NCI-H2171 treated with DMSO at 0.1 percent for 48 hours (cell line): ENCODE measurements around the gene SPDEF.

Source experiments
- DNase-seq: peaks from one replicate; lab custom pipeline; 2025; lab: John Stamatoyannopoulos, UW

SPDEF gene

DNA sequence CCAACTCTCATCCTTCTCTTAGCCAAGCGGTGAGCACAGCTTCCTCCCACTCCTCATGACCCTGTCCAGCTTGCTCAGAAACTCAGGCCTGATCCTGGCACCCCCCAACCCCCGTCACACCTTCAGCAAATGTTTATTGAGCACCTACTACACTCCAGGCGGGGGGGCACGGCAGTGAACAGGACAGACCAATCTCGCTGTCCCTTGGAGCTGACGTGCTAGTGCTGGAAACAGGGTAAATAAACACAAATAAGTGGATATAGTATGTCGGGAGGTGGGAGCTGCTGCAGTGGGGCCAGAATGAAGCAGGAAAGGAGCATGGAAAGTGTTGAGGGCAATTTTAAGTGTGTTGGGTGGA, 7.4 kb upstream of the SPDEF start:
- DNase-seq: no peak

DNA sequence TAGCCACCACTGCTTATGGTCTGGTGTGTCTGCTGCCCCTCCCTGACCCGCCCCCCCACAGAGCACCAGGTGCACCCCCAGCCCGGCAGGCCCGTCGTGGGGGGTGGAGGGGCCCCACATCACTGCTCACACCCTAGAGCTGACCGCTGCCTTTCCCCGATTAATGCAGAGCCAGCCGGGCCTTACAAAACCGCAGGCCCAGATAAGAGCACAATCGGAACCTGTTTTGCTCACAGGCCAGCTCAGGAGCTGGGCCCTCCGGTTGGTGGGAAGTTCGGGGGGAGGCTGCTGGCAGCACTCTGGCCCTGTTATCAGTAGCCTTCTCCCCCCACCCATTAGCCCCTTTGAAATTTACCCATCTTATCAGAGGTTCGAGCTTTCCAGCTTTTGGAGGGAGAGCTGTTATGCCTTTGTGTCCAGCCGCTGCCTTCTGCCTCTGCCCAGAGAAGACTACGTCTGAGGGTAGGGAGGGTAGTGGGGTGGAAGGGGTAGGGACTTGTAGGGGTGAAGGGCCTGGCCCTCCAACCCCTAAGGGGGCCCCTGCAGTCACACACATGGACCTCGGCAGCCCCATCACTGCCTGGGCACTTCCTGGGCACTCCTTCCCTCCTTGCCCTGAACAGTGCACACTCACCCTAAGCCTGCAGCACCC, 6.9 kb upstream of the SPDEF start:
- DNase-seq: no peak

DNA sequence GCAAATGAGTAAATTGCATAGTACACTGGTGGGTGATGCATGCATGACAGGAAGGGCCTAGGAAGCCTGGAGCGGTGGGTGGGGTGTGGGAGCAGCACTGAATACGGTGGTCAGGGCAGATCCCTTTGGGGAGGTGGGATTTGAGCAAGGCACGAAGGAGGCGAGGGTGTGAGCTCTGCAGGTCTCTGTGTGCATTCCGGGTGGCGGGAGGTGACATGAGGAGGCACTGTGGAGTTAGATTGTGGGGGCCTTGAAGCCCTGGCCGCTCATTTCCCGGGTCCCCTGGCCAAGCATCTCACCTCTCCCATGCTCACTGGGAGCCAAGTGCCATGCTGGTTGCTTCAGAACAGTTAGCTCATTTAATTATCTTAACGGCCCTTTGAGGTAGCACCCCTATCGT, 6.2 kb upstream of the SPDEF start:
- no peak for DNase-seq

DNA sequence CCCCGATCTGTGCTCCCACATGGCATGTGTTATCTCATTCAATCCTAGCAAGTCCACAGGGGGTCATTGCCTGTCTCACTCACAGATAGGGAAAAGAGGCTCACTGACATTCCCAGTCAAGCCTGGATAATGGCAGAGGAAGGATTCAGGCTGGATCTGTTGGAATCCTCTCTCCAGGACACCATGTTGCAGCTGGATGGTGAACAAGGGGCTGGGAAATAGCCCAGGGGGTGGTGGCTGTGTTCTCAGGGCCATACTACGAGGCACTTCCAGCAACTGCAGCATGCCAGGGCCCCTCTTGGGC, 5.0 kb upstream of the SPDEF start:
- DNase-seq: no peak

DNA sequence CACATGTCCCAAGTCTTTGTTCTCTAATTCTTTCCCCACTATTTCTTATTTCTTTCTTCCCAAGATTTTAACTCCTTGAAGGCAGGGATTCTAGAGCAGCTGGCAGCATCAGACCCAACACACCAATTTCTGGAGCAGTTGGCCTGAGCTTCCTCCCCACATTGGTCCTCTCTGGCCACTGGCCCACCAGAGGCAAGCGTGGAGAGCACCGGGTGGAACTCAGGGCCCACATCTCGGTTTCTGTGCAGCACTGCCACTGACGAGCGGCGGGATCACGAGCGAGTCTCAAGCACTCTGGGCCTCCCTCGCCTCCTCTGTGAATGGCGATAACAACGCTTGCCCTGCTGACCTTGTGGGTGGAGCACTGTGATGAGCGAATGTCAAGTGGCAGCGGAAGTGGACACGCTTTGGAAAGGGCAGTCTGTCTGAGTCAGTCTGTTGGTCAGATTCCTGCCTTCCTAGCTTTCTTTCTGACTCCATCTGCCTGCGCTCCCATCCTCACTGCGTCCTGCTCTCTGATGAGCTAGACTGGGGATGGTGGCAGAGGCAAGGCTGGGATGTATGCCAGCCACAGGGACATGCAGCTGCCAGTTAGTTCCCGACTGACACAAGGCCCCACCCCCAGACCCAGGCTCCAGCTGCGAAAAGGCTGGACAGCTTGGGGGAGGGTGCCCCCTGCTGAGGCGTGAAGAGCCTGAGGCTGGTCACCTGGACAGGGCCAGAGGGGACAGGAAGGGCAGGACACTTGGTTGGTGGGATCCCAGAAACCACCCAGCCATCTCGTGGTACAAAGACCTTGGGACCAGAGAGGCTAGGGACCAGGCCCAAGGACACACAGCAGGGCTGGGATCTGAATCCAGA, 4.5 kb upstream of the SPDEF start:
- DNase-seq: no peak

DNA sequence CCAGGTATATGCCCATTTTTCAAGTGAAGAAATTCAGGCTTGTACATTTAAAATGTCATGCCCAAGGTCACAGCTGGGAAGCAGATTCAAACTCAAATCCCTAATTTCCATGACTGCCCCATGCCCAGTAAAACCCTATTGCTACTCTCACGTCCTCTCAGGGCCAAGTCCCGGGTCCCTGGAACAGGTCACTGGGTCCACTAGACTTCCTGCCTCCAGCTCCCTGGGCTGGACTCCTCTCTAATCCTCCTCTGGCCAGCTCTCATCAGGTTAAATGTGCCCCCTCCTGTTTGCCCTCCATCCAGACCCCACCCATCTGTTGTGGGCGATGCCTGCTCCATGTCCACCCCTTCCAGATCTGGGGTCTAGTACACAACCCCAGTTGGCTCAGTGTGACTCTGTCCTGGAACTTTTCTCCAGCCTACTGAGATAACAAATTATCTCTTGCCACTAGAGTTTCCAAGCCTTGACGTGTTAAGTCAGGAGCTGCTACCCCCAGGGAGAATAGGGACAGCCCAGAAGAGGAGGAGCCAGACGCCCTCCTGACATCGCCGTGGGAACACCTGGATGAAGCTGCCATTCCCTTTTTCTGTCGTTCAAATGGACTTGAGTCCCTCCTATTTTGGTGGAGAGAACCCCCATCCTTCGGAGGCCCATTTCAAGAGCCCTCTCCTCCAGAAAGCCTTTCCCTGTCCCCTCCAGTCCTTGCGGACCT, 3.7 kb upstream of the SPDEF start:
- peak; percentile 59 for DNase-seq

DNA sequence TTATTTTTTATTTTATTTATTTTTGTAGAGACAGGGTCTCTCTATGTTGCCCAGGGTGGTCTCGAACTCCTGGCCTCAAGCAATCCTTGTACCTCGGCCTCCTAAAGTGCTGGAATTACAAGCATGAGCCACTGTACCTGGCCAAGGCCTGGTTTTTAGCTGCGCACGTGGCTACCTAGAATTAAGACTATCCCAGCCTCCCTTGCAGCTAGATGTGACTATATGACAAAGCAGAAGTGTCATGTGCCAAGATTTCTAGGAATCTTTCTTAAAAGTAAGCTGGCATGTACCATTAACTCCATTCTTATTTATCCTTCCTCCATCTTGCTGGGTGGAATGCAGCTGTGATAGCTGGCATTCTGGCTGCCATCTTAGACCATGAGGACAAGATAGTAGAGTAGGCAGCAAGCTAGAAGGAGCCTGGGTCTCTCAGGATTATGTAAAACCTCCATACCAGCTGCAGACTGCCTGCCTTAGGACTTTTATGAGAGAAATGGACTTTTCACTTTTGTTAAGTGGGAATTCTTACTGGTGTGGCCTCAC, 2.1 kb upstream of the SPDEF start:
- no peak for DNase-seq

DNA sequence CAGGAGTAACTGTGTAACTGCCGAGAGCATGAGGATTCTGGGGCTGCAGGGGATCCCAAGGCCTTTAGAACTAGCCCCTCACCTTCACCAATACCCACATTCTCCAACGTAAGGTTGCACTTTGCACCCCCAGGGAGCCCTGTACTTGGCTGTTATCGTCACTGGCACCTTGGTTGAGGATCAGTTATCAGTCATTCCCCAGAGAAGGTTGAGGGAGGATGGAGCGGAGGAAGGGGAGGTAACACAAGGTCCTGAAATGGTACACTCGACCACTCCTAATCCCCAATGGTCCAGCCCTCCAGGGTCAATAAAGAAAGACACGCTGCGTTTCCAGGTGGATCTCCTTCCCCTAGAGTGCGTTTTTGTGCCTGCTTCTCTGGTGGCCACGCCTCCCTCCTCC, 1.1 kb upstream of the SPDEF start:
- no peak for DNase-seq

DNA sequence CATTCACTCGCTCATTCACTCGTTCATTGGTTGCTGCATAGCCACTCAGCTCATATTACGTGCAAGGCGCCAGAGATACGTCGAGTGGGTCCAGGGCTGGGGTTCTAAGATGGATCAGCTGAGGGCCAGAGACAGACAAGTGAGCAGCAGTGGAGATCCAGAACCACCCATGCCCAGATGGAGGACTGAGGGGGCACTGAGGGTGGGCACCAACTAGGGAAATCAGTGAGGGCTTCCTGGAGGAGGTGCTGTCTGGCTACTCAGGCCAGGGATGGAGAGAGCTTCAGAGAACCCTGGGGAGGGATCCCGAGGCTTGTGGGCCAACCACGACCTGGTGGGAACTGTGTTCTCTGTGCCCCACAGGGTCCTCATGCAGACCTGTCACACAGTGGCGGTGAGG, 364 bp upstream of the SPDEF start:
- no peak for DNase-seq

DNA sequence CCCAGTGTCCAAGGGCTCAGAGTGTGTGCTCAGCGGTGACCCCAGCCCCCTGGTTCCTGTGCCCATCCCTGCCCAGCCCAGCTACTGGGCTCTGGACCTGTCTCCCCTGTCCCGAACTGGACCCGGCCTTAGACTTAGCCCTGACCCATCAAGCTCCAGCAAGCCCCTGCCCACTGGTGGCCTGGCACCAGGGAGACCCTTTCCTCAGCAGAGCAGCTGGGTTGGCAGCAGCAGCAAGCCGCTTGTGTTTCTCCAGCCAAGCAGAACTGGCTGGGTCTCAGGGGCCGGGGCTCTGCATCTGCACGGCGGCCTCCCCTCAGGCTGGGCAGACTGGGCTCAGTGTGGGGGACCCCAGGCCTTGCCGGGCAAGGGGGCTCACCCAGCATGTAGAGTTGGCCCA, 801 bp downstream of the SPDEF start:
- no peak for DNase-seq

DNA sequence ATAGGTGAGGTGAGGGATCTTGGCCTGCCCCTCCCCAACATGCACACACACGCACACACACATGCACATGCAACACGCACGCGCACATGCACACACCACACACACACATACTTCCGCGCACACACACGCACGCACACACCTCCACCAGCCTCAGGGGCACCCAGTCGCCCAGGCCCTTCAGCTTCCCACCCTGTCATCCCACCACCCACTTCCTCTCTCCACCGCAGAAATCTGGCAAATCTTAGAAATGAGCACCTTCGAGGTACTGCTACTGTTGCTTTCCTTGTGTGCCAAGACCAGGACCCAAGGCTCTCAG, 1.2 kb downstream of the SPDEF start:
- DNase-seq: no peak

DNA sequence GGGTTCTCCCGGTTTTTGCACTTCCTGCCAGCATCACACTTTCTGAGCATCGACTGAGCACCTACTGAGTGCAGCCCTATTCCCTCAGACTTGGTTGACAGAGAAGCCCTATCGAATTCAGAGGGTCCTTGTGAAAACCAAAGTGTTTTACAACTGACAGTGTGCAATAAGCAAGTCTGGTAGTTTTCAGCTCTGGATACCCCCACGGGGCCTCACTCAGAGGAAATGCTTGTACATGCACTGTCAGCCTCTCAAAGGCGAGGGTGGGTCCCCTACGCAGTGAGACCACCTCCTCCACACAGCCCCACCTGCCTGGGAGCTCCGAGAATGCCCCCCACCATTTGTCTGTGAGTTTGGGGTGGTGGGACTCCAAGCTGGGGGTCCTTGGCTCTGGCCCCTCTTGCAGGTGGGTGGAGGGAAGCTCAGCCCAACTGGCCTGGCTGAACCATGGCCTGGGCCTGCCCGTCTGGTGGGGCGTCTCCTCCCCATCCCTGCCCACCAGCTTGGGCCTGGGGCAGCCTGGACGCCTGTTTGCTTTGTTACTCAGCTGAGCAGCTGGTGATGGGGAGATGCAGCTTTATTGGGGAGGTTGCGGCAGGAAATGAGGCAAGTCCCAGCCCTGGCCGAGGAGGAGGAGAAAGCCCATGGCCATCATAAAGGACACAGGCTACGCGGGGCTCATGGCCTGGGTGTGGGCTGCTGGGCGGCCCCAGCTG, 1.7 kb downstream of the SPDEF start:
- DNase-seq: no peak

DNA sequence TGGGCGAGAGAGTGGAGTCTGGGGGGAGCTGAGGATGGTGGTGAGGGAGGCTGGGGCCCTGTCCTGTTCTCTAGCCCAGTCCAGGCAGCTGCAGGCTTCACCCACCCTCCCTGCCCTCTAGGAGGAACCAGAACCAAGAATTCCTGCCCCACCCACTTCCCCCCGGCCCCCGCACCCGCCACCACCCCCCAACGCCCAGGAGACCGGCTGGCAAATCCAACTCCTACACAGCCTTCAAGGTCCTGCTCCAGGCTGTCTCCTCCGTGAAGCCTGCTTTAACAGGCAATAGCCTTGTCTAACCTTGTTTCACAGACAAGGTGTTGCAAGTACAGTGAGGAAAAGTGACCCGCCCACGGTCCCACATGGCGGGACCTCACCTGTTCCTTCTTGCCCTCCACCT, 2.4 kb downstream of the SPDEF start:
- no peak for DNase-seq

DNA sequence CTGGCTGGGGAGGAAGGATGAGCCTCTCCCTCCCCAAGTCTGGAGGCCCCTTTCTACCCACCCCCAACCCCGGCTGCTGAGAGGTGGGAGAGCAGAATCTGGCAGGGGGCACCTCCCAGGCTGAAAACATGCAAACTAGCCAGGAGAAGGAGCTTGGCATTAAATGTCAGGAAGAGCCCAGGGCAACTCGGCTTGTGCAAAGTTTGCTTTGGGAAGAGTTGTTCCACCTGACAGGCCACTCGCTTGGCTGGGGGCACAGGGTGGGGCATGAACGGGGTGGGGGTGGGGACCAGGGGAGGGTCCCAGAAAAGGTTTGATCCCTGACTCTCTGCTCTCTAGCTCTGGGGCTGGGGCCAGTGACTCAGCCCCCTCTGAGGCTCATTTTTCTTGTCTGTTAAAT, 3.0 kb downstream of the SPDEF start:
- no peak for DNase-seq

DNA sequence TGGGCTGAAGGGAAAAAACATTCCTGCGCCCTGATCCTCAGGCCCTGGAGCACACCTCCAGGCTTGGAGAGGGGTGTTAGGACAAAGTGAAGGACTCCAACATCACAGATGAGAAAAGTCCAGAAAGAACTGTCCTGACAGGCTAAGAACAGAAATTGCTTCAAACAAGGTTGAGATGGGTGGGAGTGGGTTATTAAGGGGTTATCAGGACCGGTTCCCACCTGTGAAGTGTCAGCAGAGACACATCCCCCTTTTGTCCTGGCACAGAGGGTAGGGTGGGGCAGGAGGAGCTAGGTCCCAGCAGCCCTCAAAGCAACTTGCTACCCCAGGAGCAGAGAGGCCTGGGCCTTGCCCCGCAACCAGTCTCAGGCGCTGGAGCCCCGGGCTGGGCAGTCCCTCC, 3.5 kb downstream of the SPDEF start:
- DNase-seq: no peak

DNA sequence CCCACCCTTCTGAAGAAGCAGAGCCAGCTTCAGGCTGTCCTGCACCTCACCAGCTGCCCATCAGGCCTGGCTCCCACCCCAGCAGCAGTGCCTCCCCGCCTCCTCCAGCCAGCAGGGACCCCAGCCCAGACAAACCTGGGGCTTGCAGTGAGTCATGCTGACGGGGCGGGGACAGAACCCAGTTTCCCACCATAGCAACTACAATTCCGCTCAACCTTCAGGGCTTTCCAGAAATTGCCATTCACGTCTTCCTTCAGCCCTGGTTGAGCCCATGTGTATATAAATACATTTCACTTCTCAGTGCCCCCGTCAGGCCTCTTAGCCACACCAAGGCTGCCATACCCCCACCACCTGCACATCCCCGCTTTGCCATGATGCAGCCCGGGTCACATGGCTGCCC, 4.4 kb downstream of the SPDEF start:
- no peak for DNase-seq

DNA sequence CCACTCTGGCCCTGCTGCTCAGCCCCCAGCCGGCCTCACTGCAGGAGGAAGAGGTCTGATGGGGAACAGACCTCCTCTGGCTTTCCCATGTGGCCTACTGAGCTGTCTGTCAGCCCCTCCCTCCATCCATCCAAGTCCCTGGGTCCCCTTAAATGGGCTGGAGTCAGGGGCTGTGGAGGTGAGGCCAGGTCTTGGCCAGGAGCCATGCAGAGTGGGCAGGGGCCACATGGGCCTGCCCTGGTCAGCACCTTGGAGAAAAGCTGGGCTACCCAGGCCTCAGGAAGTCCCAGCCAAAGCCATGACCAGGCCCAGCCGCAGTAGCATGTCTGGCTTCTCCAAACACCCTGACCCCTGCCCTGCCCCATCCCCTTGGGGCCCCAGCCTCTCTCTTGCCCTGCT, 6.3 kb downstream of the SPDEF start:
- DNase-seq: no peak

DNA sequence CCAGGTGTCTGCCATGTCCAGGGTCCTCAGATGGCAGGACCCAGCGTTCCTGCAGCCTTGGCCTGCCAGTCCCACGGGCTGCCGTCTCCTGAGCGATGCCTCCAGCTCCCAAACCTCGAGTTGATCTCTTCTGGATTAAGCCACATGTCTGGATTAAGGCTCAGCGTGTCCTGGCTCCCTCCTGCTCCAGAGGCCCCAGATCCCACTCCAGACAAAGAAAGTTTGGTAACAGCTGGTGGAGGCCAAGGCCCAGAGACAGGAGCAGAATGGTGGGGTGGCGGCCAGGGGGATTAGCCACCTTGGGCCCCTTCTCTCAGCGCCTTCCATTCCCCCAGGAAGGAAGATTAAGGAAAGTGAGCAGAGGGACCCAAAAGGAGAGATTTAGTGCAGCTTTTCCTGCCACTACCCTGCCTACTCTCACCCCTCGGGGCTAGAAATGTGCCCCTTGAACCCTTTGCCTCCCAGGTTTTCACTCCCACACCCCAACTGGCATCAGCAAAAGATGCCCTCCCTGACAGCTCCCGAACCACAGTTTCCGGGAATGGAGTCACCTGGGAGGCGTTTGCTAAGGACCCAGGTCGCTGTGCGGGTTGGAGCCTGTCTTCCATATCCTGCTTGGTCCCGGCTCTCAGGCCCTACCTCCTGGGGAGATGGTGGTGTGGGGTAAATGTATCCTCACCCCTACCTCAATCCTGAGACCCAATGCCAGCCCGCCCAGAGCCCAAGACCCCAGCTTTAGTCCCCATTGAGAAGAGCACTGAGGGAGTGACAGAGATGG, 6.9 kb downstream of the SPDEF start:
- no peak for DNase-seq

DNA sequence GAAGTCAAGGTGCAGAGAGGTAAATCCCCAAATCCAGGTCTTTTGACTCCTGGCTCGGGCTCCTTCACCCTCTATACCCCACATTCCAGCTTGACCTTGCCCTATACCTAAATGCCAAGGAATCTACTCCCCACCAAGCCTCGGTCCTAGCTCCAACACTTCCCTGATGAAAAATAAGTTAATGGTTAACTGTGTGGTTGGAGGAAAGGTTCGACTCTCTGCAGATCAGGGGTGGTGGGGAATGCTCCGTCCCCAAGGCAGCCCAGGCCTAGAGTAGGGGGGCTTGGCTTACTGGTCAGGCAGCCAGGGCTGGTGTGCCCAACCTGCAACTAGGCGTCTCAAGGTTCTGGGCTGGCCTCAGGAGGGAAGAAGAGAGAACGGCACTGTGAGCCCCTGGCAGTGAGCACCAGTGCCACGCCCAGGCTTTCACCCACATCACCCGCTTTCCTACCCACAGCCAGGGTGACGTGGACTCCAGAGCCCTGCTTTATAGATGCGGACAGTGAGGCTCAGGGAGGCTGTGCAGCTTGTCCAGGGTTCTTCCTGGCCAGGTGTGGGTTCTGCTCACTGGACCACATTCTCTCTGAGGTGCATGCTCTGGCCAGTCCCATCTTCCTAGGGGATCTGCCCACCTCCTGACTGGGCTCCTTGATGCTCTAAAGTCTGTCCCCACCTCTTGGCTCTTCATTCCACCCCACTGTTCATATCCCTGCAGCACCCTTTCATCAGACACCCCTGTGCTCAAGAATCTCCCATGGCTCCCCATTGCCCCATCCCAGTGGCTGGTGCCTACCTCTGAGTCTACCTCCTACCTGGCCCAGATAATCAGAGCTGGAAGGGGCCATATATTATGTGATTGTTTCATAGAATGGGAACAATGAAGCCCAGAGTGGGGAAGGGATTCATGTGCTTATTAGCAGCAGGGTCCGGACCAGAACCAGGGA, 8.2 kb downstream of the SPDEF start:
- DNase-seq: no peak

DNA sequence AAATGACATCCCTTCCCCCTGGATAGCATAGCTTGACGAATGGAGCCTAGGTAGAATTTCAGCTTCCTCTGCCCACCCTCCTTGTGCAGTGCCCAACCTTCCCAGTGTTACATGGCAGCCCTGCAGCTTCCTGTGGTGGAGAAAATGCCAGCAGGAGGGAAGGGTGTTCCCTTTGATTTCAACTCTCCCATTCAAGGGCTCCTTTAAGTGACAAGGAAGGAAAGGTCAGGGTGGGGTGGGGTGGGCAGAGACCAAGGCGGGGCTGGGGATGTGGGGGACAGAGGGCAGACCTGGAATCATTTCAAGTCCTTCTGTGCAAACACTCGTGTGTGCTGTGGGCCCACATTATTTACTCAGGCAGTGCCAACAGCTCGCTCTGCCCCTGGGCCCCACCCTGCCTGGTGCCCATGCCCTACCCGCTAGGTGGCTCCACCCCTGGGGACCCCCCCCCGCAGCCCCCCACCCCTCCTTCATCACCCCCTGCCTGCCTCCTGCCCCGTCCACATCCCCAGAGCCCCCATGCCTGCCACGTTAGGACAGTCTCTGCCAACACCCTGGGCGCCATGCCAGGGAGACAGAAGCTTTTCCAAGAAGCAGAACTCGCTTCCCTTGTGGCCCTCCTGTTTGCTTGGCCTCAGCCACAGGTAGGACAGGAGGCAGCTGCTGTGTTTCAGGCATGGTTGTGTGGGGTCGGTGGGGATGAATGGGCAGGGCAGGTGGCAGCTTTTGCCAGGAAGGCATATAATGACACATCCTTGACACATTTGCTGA, 9.4 kb downstream of the SPDEF start:
- DNase-seq: peak; percentile 95
